T-helper 2 cell (primary cell): Measurements from ENCODE around the gene OR2H2.
A peak's percentile ranks its signal among the peaks of the same experiment; 100 is the strongest.

ENCODE experiments used
- DNase-seq, 5 experiments: peaks; one replicate each; pipeline versions ENCODE4 v3.0.0 to v3.0.0-alpha.2; 2012 to 2022

Gene OR2H2

GRCh38 chr6:29631209-29631810 lies 46.4 kb downstream of the OR2H2 start:
- DNase-seq = no peak

- DNase-seq = peak; percentile 16 to 62 (median 46)
Measured at GRCh38 chr6:29631860-29632731, 47.2 kb downstream of the OR2H2 start.

- DNase-seq = peak; percentile 47 to 71 (median 64)
Measured at GRCh38 chr6:29632789-29633533, 48.0 kb downstream of the OR2H2 start, which contains the start of gene GABBR1. Gene GABBR1, minus strand, starts transcription at chr6:29633183. Its CDS starts 798 bp downstream, at chr6:29632385.

GRCh38 chr6:29633534-29633905 lies 48.6 kb downstream of the OR2H2 start:
- DNase-seq = no peak

- DNase-seq = no peak
Measured at GRCh38 chr6:29637247-29637646, 52.3 kb downstream of the OR2H2 start.
